WERI-Rb-1 (cell line): ENCODE data around the gene TAP1.
A peak's percentile ranks its signal among the peaks of the same experiment; 100 is the strongest.

Experiments
- DNase-seq: peaks from one replicate; pipeline ENCODE4 v3.0.0-alpha.2; 2020
- H3K27ac ChIP-seq: fragments of 250-450 bp; sonication (Bioruptor Pico); 2 replicates; pipeline ENCODE4 v1.5.1; 2020; ENCODE audit warnings: mild to moderate bottlenecking, moderate library complexity
- H3K27me3 ChIP-seq: fragments of 250-450 bp; sonication (Bioruptor Pico); 2 replicates; pipeline ENCODE4 v1.5.1; 2021; ENCODE audit warnings: mild to moderate bottlenecking, low read depth, moderate library complexity; ENCODE audit not compliant: insufficient read depth, severe bottlenecking
- H3K36me3 ChIP-seq: fragments of 250-450 bp; sonication (Bioruptor Pico); 2 replicates; pipeline ENCODE4 v1.5.1; 2020; ENCODE audit warnings: mild to moderate bottlenecking, moderate library complexity
- H3K4me3 ChIP-seq: 2 replicates; pipeline ENCODE4 v1.5.1; 2011; ENCODE audit warnings: low read depth, mild to moderate bottlenecking, control low read depth, low read length
- H3K9me3 ChIP-seq: fragments of 250-450 bp; sonication (Bioruptor Pico); 2 replicates; pipeline ENCODE4 v1.5.1; 2021; ENCODE audit warnings: mild to moderate bottlenecking, moderate library complexity; ENCODE audit not compliant: severe bottlenecking
- CTCF ChIP-seq: IDR thresholded peaks from 2 replicates; pipeline ENCODE4 v1.5.1; 2011; ENCODE audit warnings: low read depth, mild to moderate bottlenecking, control low read depth, inconsistent platforms, low read length

Gene TAP1

GRCh38 chr6:32825966-32826365 is 27.5 kb downstream of the TAP1 start:
- no peaks in the 10 kb centered on the region for H3K36me3 ChIP-seq
- no peaks in the 10 kb centered on the region for H3K9me3 ChIP-seq
- H3K27ac ChIP-seq = no peak overlapping the region
- peak; percentile 68 for TF ChIP-seq CTCF
- H3K4me3 ChIP-seq = no peak overlapping the region
- no peaks in the 10 kb centered on the region for H3K27me3 ChIP-seq
- no peak for DNase-seq

- no peaks in the 10 kb centered on the region for H3K27me3 ChIP-seq
- no peak for TF ChIP-seq CTCF
- no peak for DNase-seq
- no peaks in the 10 kb centered on the region for H3K36me3 ChIP-seq
- no peak overlapping the region for H3K27ac ChIP-seq
- H3K4me3 ChIP-seq = no peak overlapping the region
- no peaks in the 10 kb centered on the region for H3K9me3 ChIP-seq
Measured at GRCh38 chr6:32819729-32820128, 33.8 kb downstream of the TAP1 start.

- no peaks in the 10 kb centered on the region for H3K27me3 ChIP-seq
- H3K36me3 ChIP-seq = no peaks in the 10 kb centered on the region
- no peaks in the 10 kb centered on the region for H3K9me3 ChIP-seq
- H3K4me3 ChIP-seq = no peak overlapping the region
- no peak for DNase-seq
- no peak for TF ChIP-seq CTCF
- H3K27ac ChIP-seq = no peak overlapping the region
Measured at GRCh38 chr6:32818867-32819266, 34.6 kb downstream of the TAP1 start.

GRCh38 chr6:32816746-32817204 is 36.7 kb downstream of the TAP1 start, which contains the start of gene HLA-DOB:
TSS of gene HLA-DOB (minus strand) at chr6:32817002. CDS start at chr6:32816951, 51 bp downstream.
- H3K4me3 ChIP-seq = no peak within 1 kb of the TSS
- no peak for TF ChIP-seq CTCF

GRCh38 chr6:32815996-32816395 is 37.5 kb downstream of the TAP1 start:
- no peak overlapping the region for H3K27ac ChIP-seq
- H3K4me3 ChIP-seq = no peak overlapping the region
- no peaks in the 10 kb centered on the region for H3K27me3 ChIP-seq
- no peaks in the 10 kb centered on the region for H3K9me3 ChIP-seq
- DNase-seq = no peak
- no peaks in the 10 kb centered on the region for H3K36me3 ChIP-seq
- TF ChIP-seq CTCF = no peak

More at GRCh38 chr6:32816746-32817204, 36.7 kb downstream of the TAP1 start, which contains the start of gene HLA-DOB:
- H3K27ac ChIP-seq = no peak within 1 kb of the TSS
- DNase-seq = no peak
- no peaks in the 10 kb centered on the region for H3K27me3 ChIP-seq
- H3K36me3 ChIP-seq = no peaks in the 10 kb centered on the region
- no peaks in the 10 kb centered on the region for H3K9me3 ChIP-seq

- no peak for DNase-seq
- Histone ChIP-seq H3K27me3 (no peaks in the 10 kb centered on the region), H3K36me3 (no peaks in the 10 kb centered on the region), H3K27ac (no peak overlapping the region), H3K9me3 (no peaks in the 10 kb centered on the region), H3K4me3 (no peak overlapping the region)
- TF ChIP-seq CTCF = no peak
Measured at GRCh38 chr6:32815115-32815514, 38.4 kb downstream of the TAP1 start.
